ENCODE results near the gene UBAP2. TPM values are rescaled to one million over a fixed set of nuclear protein-coding genes. Genes with fewer than 3 reads are reported as not detected.

UBAP2 gene
- total and polyA plus RNA-seq, 2 donors (not counting 3 experiments of a cell fraction or from before 2014, with no cell fraction given): 43.2 to 55.8 TPM

DNA sequence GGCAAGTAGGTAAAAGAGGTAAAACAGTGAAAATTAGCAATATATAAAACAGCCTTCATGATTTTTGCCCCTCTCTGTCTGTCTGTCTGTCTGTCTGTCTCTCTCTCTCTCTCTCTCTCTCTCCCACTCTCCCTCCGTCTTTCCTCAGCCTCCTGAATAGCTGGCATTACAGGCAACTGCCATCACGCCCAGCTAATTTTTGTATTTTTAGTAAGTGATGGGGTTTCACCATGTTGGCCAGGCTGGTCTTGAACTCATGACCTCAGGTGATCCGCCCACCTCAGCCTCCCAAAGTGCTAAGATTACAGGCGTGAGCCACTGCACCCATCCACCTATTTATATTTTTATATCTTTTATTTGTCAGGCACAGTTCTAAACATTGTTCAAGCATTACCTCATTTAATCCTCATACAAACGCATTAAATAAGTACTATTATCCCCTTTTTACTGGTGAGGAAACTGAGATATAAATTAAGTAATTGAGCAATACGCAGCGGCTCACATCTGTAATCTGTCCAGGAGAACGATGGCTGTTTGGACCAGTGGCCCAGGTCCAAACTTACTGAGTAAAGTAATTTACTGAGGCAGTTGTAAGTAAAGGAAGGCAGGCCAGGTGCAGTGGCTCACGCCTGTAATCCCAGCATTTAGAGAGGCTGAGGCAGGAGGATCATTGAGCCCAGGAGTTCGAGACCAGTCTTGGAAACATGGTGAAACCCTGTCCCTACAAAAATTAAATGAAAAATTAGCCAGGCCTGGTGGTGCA, 170.8 kb downstream of the UBAP2 start:
- H3K27ac ChIP-seq (ENCODE audit: insufficient read depth, low read depth, low read length): no peak overlapping the region
- no peak overlapping the region for H3K4me2 ChIP-seq (ENCODE audit: insufficient read depth, low read length)
- dilution Hi-C loops (cut with MboI; ENCODE audit: extremely low pct_ligation_motif_present, low sequenced_read_pairs) (no loop called here), intact Hi-C loops (cut with micrococcal nuclease) (no loop called here)
- DNase-seq (ENCODE audit: low read depth, low spot score) (no peak), FAIRE-seq (no peak)
- POLR2A ChIA-PET: no interaction called here
- BruUV-seq (replicated peaks): no TSS peak
- H3K9ac ChIP-seq (replicated peaks; ENCODE audit: extremely low read depth, insufficient read depth, low read length): no peak overlapping the region
- no peaks in the 10 kb centered on the region for H3K4me1 ChIP-seq (ENCODE audit: control insufficient read depth, extremely low read depth, insufficient read depth, low read length)
- no peaks in the 10 kb centered on the region for H3K9me3 ChIP-seq (replicated peaks; ENCODE audit: control insufficient read depth, insufficient read depth, low read length)
- H2AFZ ChIP-seq (ENCODE audit: low read depth, low read length): no peak overlapping the region
- no peaks in the 10 kb centered on the region for H3K27me3 ChIP-seq (ENCODE audit: control insufficient read depth in 2 of 2, insufficient read depth in 2 of 2, low read length in 2 of 2)
- peaks cover 97% of the 10 kb centered on the region for H3K79me2 ChIP-seq (ENCODE audit: control insufficient read depth, insufficient read depth, low read length)
- H3K36me3 ChIP-seq (ENCODE audit: control insufficient read depth in 2 of 2, extremely low read depth in 1 of 2, insufficient read depth in 2 of 2, low read length in 2 of 2): no peaks in the 10 kb centered on the region
- no peak overlapping the region for H3K4me3 ChIP-seq (replicated peaks in 1 of 3; ENCODE audit: insufficient read depth in 1 of 3, low read depth in 1 of 3, low read length in 3 of 3)
- CTCF ChIA-PET: no interaction called here
- H3K9me1 ChIP-seq (replicated peaks; ENCODE audit: control insufficient read depth, extremely low read depth, insufficient read depth, low read length): no peaks in the 10 kb centered on the region
- peaks cover 10% of the 10 kb centered on the region for H4K20me1 ChIP-seq (replicated peaks; ENCODE audit: control insufficient read depth, extremely low read depth, insufficient read depth, low read length)
- TF ChIP-seq MYC (IDR thresholded peaks at IDR 0.05; ENCODE audit: low read depth, low read length): no peak

Small RNA genes lying within 50 kb of the gene (small RNA-seq; reads per million reads assigned to genes)
- not detected for gene RN7SKP114 (ENCODE audit: insufficient read depth, insufficient read length, low read depth, low replicate concordance)
- 10.5 reads per million, percentile 63 among the genes with 10 or more reads in this experiment for gene SNORD121A (ENCODE audit: insufficient read depth, insufficient read length, low read depth, low replicate concordance)
- not detected for gene SNORD121B (ENCODE audit: insufficient read depth, insufficient read length, low read depth, low replicate concordance)

Other genes starting within 250 kb of the UBAP2 start
- gene UBE2R2, start 231.7 kb downstream of the UBAP2 start, total RNA-seq: 51.5 and 54.3 TPM in 2 replicates
- 18.8 and 23.9 TPM in 2 replicates for gene UBE2R2, start 231.7 kb downstream of the UBAP2 start, polyA plus RNA-seq
- gene DCAF12, start 77.8 kb upstream of the UBAP2 start, total RNA-seq: 28.2 and 28.4 TPM in 2 replicates
- gene DCAF12, start 77.8 kb upstream of the UBAP2 start, polyA plus RNA-seq: 26.0 and 26.2 TPM in 2 replicates
- gene UBAP1, start 130.2 kb upstream of the UBAP2 start, total RNA-seq: 38.0 and 38.8 TPM in 2 replicates
- gene UBAP1, start 130.2 kb upstream of the UBAP2 start, polyA plus RNA-seq: 38.8 and 41.5 TPM in 2 replicates

Data from endothelial cell of umbilical vein (primary cell).